Muscle layer of duodenum (tissue), 2 donors: ENCODE measurements around the gene ARMS2.

Source experiments
- H3K27ac ChIP-seq: one replicate; pipeline ENCODE4 v1.7.0; 2013; ENCODE audit warnings: mild to moderate bottlenecking, low read length
- H3K27me3 ChIP-seq: one replicate; pipeline ENCODE4 v1.7.0; 2013; ENCODE audit warnings: low read depth, mild to moderate bottlenecking, control low read depth, low read length
- H3K36me3 ChIP-seq, 2 donors: one replicate each; pipeline ENCODE4 v1.7.0; 2013; ENCODE audit warnings: low read length in 2 of 2, control low read depth in 1 of 2, mild to moderate bottlenecking in 1 of 2; ENCODE audit not compliant: insufficient read depth in 2 of 2, control insufficient read depth in 1 of 2
- H3K4me1 ChIP-seq, 2 donors: one replicate each; pipeline ENCODE4 v1.7.0; 2013; ENCODE audit warnings: low read length in 2 of 2, mild to moderate bottlenecking in 2 of 2, control low read depth in 1 of 2, moderate library complexity in 1 of 2; ENCODE audit not compliant: insufficient read depth in 2 of 2, control insufficient read depth in 1 of 2
- H3K4me3 ChIP-seq, 2 donors: one replicate each; pipeline ENCODE4 v1.7.0; 2013; ENCODE audit warnings: low read length in 2 of 2, low read depth in 1 of 2, mild to moderate bottlenecking in 1 of 2
- H3K9me3 ChIP-seq, 2 donors: one replicate each; pipeline ENCODE4 v1.7.0; 2013; ENCODE audit warnings: low read length in 2 of 2, control low read depth in 1 of 2, mild to moderate bottlenecking in 1 of 2; ENCODE audit not compliant: control insufficient read depth in 1 of 2
- donor health status: healthy.

The ARMS2 gene

GRCh38 chr10:122464250-122464510 is 9.7 kb downstream of the ARMS2 start:
- Histone ChIP-seq H3K27ac (no peak overlapping the region), H3K27me3 (no peaks in the 10 kb centered on the region), H3K9me3 (no peaks in the 10 kb centered on the region), H3K4me1 (peaks cover 0 to 8% of the 10 kb centered on the region in 2 donors), H3K4me3 (no peak overlapping the region), H3K36me3 (peaks cover 0 to 5% of the 10 kb centered on the region in 2 donors)

- Histone ChIP-seq H3K27ac (no peak overlapping the region), H3K4me3 (no peak overlapping the region), H3K27me3 (no peaks in the 10 kb centered on the region), H3K4me1 (peaks cover 0 to 8% of the 10 kb centered on the region in 2 donors), H3K36me3 (peaks cover 0 to 5% of the 10 kb centered on the region in 2 donors), H3K9me3 (no peaks in the 10 kb centered on the region)
Observed at GRCh38 chr10:122464586-122464985, 10.1 kb downstream of the ARMS2 start.

GRCh38 chr10:122465401-122466040 is 11.1 kb downstream of the ARMS2 start:
- Histone ChIP-seq H3K4me1 (peaks cover 0 to 8% of the 10 kb centered on the region in 2 donors), H3K36me3 (peaks cover 0 to 5% of the 10 kb centered on the region in 2 donors), H3K9me3 (no peaks in the 10 kb centered on the region), H3K27ac (no peak overlapping the region), H3K4me3 (no peak overlapping the region), H3K27me3 (no peaks in the 10 kb centered on the region)

- H3K27me3 ChIP-seq = no peaks in the 10 kb centered on the region
- H3K27ac ChIP-seq = no peak overlapping the region
- H3K4me3 ChIP-seq = no peak overlapping the region
- no peaks in the 10 kb centered on the region for H3K9me3 ChIP-seq
- H3K4me1 ChIP-seq = peaks cover 0 to 8% of the 10 kb centered on the region in 2 donors
- peaks cover 0 to 5% of the 10 kb centered on the region in 2 donors for H3K36me3 ChIP-seq
Observed at GRCh38 chr10:122466951-122467381, 12.5 kb downstream of the ARMS2 start.

GRCh38 chr10:122467701-122468100 is 13.2 kb downstream of the ARMS2 start:
- H3K9me3 ChIP-seq = no peaks in the 10 kb centered on the region
- no peak overlapping the region for H3K4me3 ChIP-seq
- no peak overlapping the region for H3K27ac ChIP-seq
- H3K36me3 ChIP-seq = peaks cover 0 to 5% of the 10 kb centered on the region in 2 donors
- H3K27me3 ChIP-seq = no peaks in the 10 kb centered on the region
- peaks cover 0 to 8% of the 10 kb centered on the region in 2 donors for H3K4me1 ChIP-seq

GRCh38 chr10:122468307-122468925 is 14.0 kb downstream of the ARMS2 start:
- no peak overlapping the region for H3K27ac ChIP-seq
- H3K27me3 ChIP-seq = no peaks in the 10 kb centered on the region
- H3K36me3 ChIP-seq = peaks cover 0 to 5% of the 10 kb centered on the region in 2 donors
- H3K9me3 ChIP-seq = no peaks in the 10 kb centered on the region
- no peak overlapping the region for H3K4me3 ChIP-seq
- H3K4me1 ChIP-seq = peaks cover 0 to 8% of the 10 kb centered on the region in 2 donors

- H3K9me3 ChIP-seq = no peaks in the 10 kb centered on the region
- no peaks in the 10 kb centered on the region for H3K27me3 ChIP-seq
- H3K27ac ChIP-seq = no peak overlapping the region
- H3K4me3 ChIP-seq = no peak overlapping the region
- peaks cover 0 to 5% of the 10 kb centered on the region in 2 donors for H3K36me3 ChIP-seq
- H3K4me1 ChIP-seq = peaks cover 4 to 7% of the 10 kb centered on the region in 2 donors
Observed at GRCh38 chr10:122468926-122469781, 14.7 kb downstream of the ARMS2 start.

- peaks cover 0 to 5% of the 10 kb centered on the region in 2 donors for H3K36me3 ChIP-seq
- H3K4me1 ChIP-seq = peaks cover 10 to 13% of the 10 kb centered on the region in 2 donors
- no peaks in the 10 kb centered on the region for H3K27me3 ChIP-seq
- H3K9me3 ChIP-seq = no peaks in the 10 kb centered on the region
- no peak overlapping the region for H3K4me3 ChIP-seq
- no peak overlapping the region for H3K27ac ChIP-seq
Observed at GRCh38 chr10:122469848-122470247, 15.4 kb downstream of the ARMS2 start.

GRCh38 chr10:122471531-122472177 is 17.2 kb downstream of the ARMS2 start:
- H3K36me3 ChIP-seq = no peaks in the 10 kb centered on the region
- no peak overlapping the region for H3K27ac ChIP-seq
- no peaks in the 10 kb centered on the region for H3K27me3 ChIP-seq
- no peak overlapping the region for H3K4me3 ChIP-seq
- H3K9me3 ChIP-seq = no peaks in the 10 kb centered on the region
- H3K4me1 ChIP-seq = peaks cover 10 to 31% of the 10 kb centered on the region in 2 donors

- Histone ChIP-seq H3K27ac (no peak overlapping the region), H3K36me3 (no peaks in the 10 kb centered on the region), H3K9me3 (no peaks in the 10 kb centered on the region), H3K27me3 (no peaks in the 10 kb centered on the region), H3K4me1 (peaks cover 10 to 44% of the 10 kb centered on the region in 2 donors), H3K4me3 (no peak overlapping the region)
Observed at GRCh38 chr10:122473116-122473515, 18.7 kb downstream of the ARMS2 start.
